Kidney (tissue), 14 donors: ENCODE measurements around the gene VSTM2L. TPM values are rescaled to one million over a fixed set of nuclear protein-coding genes. Genes with fewer than 3 reads are reported as not detected.

Source experiments
- DNase-seq, 5 donors: peaks; one replicate each; pipeline ENCODE4 v3.0.0-alpha.2; 2013 to 2020
- FAIRE-seq: peaks from 2 replicates; lab custom pipeline; 2012; peaks lifted over from hg19 to GRCh38; lab: Jason Lieb, UNC
- H3K27ac ChIP-seq, 2 donors: one replicate each; pipeline ENCODE4 v1.7.0; 2013; ENCODE audit warnings: low read depth in 2 of 2, low read length in 2 of 2, inconsistent platforms in 1 of 2
- H3K27me3 ChIP-seq: one replicate; pipeline ENCODE4 v1.7.1; 2013; ENCODE audit warnings: low read length, inconsistent platforms; ENCODE audit not compliant: control insufficient read depth, insufficient read depth
- H3K36me3 ChIP-seq, 3 donors: one replicate each; pipeline versions ENCODE4 v1.7.0 to v1.7.1; 2013; ENCODE audit warnings: low read length in 3 of 3, control low read depth in 1 of 3, inconsistent platforms in 1 of 3; ENCODE audit not compliant: insufficient read depth in 3 of 3, control insufficient read depth in 2 of 3
- H3K4me1 ChIP-seq, 3 donors: one replicate each; pipeline versions ENCODE4 v1.7.0 to v1.7.1; 2013; ENCODE audit warnings: low read length in 3 of 3, inconsistent platforms in 1 of 3, low read depth in 1 of 3; ENCODE audit not compliant: control insufficient read depth in 2 of 3, insufficient read depth in 2 of 3
- H3K4me3 ChIP-seq, 3 donors: one replicate each; pipeline versions ENCODE4 v1.7.0 to v1.8.1; 2013; ENCODE audit warnings: low read length in 3 of 3, control low read depth in 1 of 3, inconsistent platforms in 1 of 3
- H3K9ac ChIP-seq, 3 donors: one replicate each; pipeline versions ENCODE4 v1.7.0 to v1.7.1; 2013; ENCODE audit warnings: low read length in 3 of 3, control low read depth in 1 of 3, inconsistent platforms in 1 of 3
- H3K9me3 ChIP-seq, 3 donors: one replicate each; pipeline versions ENCODE4 v1.7.0 to v1.7.1; 2013; ENCODE audit warnings: low read length in 3 of 3, control low read depth in 1 of 3, inconsistent platforms in 1 of 3; ENCODE audit not compliant: control insufficient read depth in 2 of 3, insufficient read depth in 1 of 3
- CTCF ChIP-seq: IDR thresholded peaks from 3 replicates; pipeline ENCODE4 v1.5.1; 2012; ENCODE audit warnings: mild to moderate bottlenecking, moderate library complexity, borderline replicate concordance; ENCODE audit not compliant: insufficient read depth; ENCODE audit errors: extremely low read depth
- intact Hi-C: fragments of 100-400 bp; cut with DNase I; formaldehyde crosslinking; loops from one replicate; pipeline ENCODE4 v1.11.1; 2022
- polyA plus RNA-seq: library from polyadenylated mRNA; stranded (reverse); fragments of 350-450 nt; fragmentation: Illumina TruSeq; extraction: RNeasy Lipid Tissue Mini Kit (QIAGEN cat#74804); gene quantifications from one replicate; pipeline ENCODE4 v1.2.3, GENCODE V29; 2014; ENCODE audit warnings: low read depth, low replicate concordance; ENCODE audit not compliant: insufficient read depth
- total RNA-seq: library from RNA; stranded (reverse); fragmentation: NEBNext Ultra II Directional; extraction: Animal tissue kit (Norgen Biotek cat#: 25700); gene quantifications from one replicate; pipeline ENCODE4 v1.2.1, GENCODE V29; 2021
- donor health status: control.
- donor health status: control.
- donor health status: control.
- donor health status: control.
- donor health status: control.
- donor health status: DM: yes; HTN: yes; CAD: no.
- donor health status: Normal renal cell carcinoma (clear cell type).

VSTM2L gene
- total and polyA plus RNA-seq, 2 donors from 2014 or later: 2.8 to 4.1 TPM

DNA sequence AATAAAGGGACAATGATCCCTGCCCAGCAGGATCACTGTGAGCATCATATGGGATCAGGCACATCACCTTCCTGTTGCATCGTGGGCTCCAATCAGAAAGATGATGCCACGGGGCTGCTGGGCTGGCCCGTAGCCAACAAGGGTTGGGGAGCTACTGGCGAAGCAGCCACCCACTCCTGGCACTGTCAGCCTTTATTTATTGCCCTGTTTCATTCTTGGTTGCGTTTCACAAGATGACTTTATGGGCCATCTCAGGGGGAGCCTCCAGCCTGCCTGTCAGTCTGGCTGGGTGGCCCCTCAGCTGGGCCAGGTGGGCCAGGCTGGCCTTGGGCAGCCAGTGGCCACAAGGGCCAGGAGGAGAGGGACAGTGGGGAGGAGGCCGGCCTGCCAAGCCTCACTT, 17.3 kb downstream of the VSTM2L start:
- no peaks in the 10 kb centered on the region for H3K4me1 ChIP-seq
- intact Hi-C loops: no loop called here
- no peaks in the 10 kb centered on the region for H3K27me3 ChIP-seq
- TF ChIP-seq CTCF: no peak
- no peak overlapping the region for H3K9ac ChIP-seq
- H3K4me3 ChIP-seq: no peak overlapping the region
- no peaks in the 10 kb centered on the region for H3K36me3 ChIP-seq
- no peak for FAIRE-seq
- peak in 3 of 5 donors; percentile 41 to 67 (median 58) for DNase-seq
- no peaks in the 10 kb centered on the region for H3K9me3 ChIP-seq
- H3K27ac ChIP-seq: no peak overlapping the region

DNA sequence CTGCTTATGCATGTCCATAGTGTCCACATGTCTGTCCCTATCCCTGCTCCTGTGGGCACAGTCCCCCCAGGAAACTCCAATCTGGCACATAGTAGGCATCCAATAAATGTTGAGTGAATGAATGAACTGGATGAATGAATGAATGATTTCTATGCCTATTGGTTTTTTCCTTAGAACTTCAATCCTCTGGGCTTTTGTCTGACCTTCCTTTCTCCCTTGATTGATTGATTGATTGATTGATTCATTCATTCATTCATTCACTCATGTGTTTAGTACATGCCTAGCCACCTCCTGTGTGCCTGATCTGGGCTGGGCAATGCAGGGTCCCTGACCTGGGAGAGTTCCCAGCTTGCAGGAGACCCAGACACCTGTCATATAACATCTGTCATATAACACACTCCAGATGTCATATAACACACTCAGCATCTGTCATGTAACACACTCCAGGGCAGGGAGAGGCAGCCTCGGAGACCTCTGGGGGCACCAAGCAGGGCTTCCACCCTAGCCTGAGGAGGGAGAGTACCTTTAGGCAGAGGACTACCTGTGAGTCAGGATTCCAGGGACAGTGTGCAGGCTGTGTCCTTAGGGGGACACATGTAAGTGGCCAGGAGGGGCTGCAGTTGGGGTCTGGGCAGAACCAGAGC, 17.9 kb downstream of the VSTM2L start:
- no peaks in the 10 kb centered on the region for H3K4me1 ChIP-seq
- no peaks in the 10 kb centered on the region for H3K9me3 ChIP-seq
- no peaks in the 10 kb centered on the region for H3K27me3 ChIP-seq
- intact Hi-C loops: no loop called here
- DNase-seq (no peak), FAIRE-seq (no peak)
- H3K9ac ChIP-seq: no peak overlapping the region
- H3K4me3 ChIP-seq: no peak overlapping the region
- no peak for TF ChIP-seq CTCF
- H3K36me3 ChIP-seq: no peaks in the 10 kb centered on the region
- H3K27ac ChIP-seq: no peak overlapping the region

DNA sequence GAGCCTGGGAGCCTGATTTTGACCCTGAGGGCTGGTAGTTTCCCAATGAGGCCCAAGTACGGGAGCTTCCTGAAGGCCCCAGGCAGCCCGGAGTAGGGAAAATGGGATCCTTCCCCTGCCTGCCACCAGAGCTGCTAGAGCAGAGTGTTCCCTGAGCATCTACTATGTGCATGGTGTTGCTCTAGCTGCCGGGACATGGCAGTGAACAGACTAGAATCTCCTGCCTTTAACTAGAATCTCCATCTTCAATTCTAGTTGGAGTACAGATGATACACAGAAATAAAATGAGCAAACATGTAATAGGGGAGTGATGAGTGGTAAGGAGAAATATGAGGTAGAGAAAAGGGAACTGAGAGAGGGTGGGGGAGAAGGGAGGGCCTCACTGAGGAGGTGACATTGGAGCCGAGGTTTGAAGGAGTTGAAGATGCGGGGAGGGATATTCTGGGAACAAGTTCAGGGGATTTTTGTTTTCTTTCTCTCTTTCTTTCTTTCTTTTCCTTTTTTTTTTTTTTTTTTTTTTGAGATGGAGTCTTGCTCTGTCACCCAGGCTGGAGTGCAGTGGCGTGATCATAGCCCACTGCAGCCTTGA, 18.5 kb downstream of the VSTM2L start:
- Histone ChIP-seq H3K9ac (no peak overlapping the region), H3K36me3 (no peaks in the 10 kb centered on the region), H3K4me1 (no peaks in the 10 kb centered on the region), H3K4me3 (no peak overlapping the region), H3K27me3 (no peaks in the 10 kb centered on the region), H3K9me3 (no peaks in the 10 kb centered on the region), H3K27ac (no peak overlapping the region)
- intact Hi-C loops: no loop called here
- TF ChIP-seq CTCF: no peak
- FAIRE-seq: no peak
- DNase-seq: no peak
